ENCODE results near the gene BMF.
"Not testable (repeated sequence)": the region's sequence is repeated elsewhere in the genome, so short reads cannot be mapped to it uniquely, and the experiment has no call there.

GRCh38 chr15:40138201-40138570 is 29.5 kb upstream of the BMF start:
- not testable (repeated sequence) for TF ChIP-seq CTCF (IDR thresholded peaks at IDR 0.05; ENCODE audit: insufficient read depth, low read length); REST (IDR thresholded peaks at IDR 0.05; ENCODE audit: insufficient replicate concordance, low read depth); POLR2AphosphoS5 (IDR thresholded peaks at IDR 0.05; ENCODE audit: low read depth)
